GM23338 (cell line): ENCODE measurements around the gene JOSD1. TPM values are rescaled to one million over a fixed set of nuclear protein-coding genes. Genes with fewer than 3 reads are reported as not detected.

Source experiments
- ATAC-seq: fragments of 200-7000 bp; cut with Tn5 transposase; 3 replicates; pipeline ENCODE4 v1.9.1; 2020
- DNase-seq: peaks from one replicate; pipeline ENCODE4 v3.0.0-alpha.2; 2015; ENCODE audit warnings: low spot score
- H2AFZ ChIP-seq: fragments of 200-600 bp; sonication (generic); 2 replicates; pipeline ENCODE4 v1.8.0; 2016; ENCODE audit warnings: antibody characterized with exemption, mild to moderate bottlenecking, moderate library complexity
- H3F3A ChIP-seq: fragments of 200-600 bp; sonication (generic); replicated peaks from 2 replicates; pipeline ENCODE4 v1.8.0; 2017; ENCODE audit warnings: antibody characterized with exemption, mixed run types, low read depth
- H3K27ac ChIP-seq: fragments of 200-600 bp; sonication (generic); 2 replicates; pipeline ENCODE4 v1.6.1; 2016; ENCODE audit warnings: low read depth
- H3K27me3 ChIP-seq: fragments of 200-600 bp; sonication (generic); 2 replicates; pipeline ENCODE4 v1.8.0; 2016; ENCODE audit warnings: mild to moderate bottlenecking, mixed run types, moderate library complexity; ENCODE audit not compliant: insufficient read depth
- H3K36me3 ChIP-seq: fragments of 200-600 bp; sonication (generic); 2 replicates; pipeline ENCODE4 v1.8.0; 2016; ENCODE audit warnings: mild to moderate bottlenecking; ENCODE audit not compliant: insufficient read depth
- H3K4me1 ChIP-seq: fragments of 200-600 bp; sonication (generic); 2 replicates; pipeline ENCODE4 v1.8.0; 2016; ENCODE audit warnings: mild to moderate bottlenecking, moderate library complexity; ENCODE audit not compliant: insufficient read depth
- H3K4me2 ChIP-seq: fragments of 200-600 bp; sonication (generic); 2 replicates; pipeline ENCODE4 v1.7.1; 2017; ENCODE audit warnings: mixed run types
- H3K4me3 ChIP-seq: fragments of 200-600 bp; sonication (generic); 2 replicates; pipeline ENCODE4 v1.6.1; 2016; ENCODE audit warnings: mixed run types
- H3K79me2 ChIP-seq: fragments of 200-600 bp; sonication (generic); replicated peaks from 2 replicates; pipeline ENCODE4 v1.8.0; 2017; ENCODE audit warnings: mild to moderate bottlenecking; ENCODE audit not compliant: insufficient read depth
- H3K9me2 ChIP-seq: fragments of 200-600 bp; sonication (generic); 2 replicates; pipeline ENCODE4 v1.8.0; 2017; ENCODE audit not compliant: insufficient read depth
- H4K20me1 ChIP-seq: fragments of 200-600 bp; sonication (generic); replicated peaks from 2 replicates; pipeline ENCODE4 v1.8.0; 2017; ENCODE audit warnings: mild to moderate bottlenecking; ENCODE audit not compliant: insufficient read depth
- H3K27ac Mint-ChIP-seq: 2 replicates; pipeline ENCODE4 v1.8.0; 2020; ENCODE audit warnings: inconsistent platforms, mild to moderate bottlenecking, moderate library complexity, mixed read lengths
- H3K27me3 Mint-ChIP-seq: 3 replicates; pipeline ENCODE4 v1.8.0; 2022; ENCODE audit warnings: low read depth, mild to moderate bottlenecking, moderate library complexity, mixed read lengths, inconsistent platforms; ENCODE audit not compliant: insufficient read depth, poor library complexity
- H3K36me3 Mint-ChIP-seq: 3 replicates; pipeline ENCODE4 v1.8.0; 2021; ENCODE audit warnings: low read depth, mild to moderate bottlenecking, inconsistent platforms, moderate library complexity, mixed read lengths
- H3K4me1 Mint-ChIP-seq: 3 replicates; pipeline ENCODE4 v1.8.0; 2020; ENCODE audit warnings: mild to moderate bottlenecking, inconsistent platforms, mixed read lengths
- H3K4me3 Mint-ChIP-seq: 3 replicates; pipeline ENCODE4 v1.8.0; 2021; ENCODE audit warnings: moderate library complexity, mild to moderate bottlenecking, inconsistent platforms, mixed read lengths
- H3K9me3 Mint-ChIP-seq: 3 replicates; pipeline ENCODE4 v1.8.0; 2020; ENCODE audit warnings: moderate library complexity, mild to moderate bottlenecking, inconsistent platforms, mixed read lengths
- CREB1 ChIP-seq: fragments of 250-450 bp; sonication (Bioruptor Pico); IDR thresholded peaks from 2 replicates; pipeline ENCODE4 v1.5.0; 2020; ENCODE audit warnings: low read depth, mild to moderate bottlenecking, moderate library complexity
- EZH2 ChIP-seq: fragments of 200-600 bp; sonication (generic); IDR thresholded peaks from one replicate; pipeline ENCODE4 v1.8.0; 2017; ENCODE audit warnings: antibody characterized with exemption, mild to moderate bottlenecking, low read depth; ENCODE audit not compliant: unreplicated experiment
- EZH2phosphoT487 ChIP-seq: fragments of 200-600 bp; sonication (generic); IDR thresholded peaks from one replicate; pipeline ENCODE4 v1.8.1; 2018; ENCODE audit warnings: antibody characterized with exemption; ENCODE audit not compliant: unreplicated experiment
- JUNB ChIP-seq: IDR thresholded peaks from one replicate; pipeline ENCODE4 v1.6.1; 2016; ENCODE audit warnings: antibody characterized with exemption; ENCODE audit not compliant: unreplicated experiment
- NANOG ChIP-seq: IDR thresholded peaks from 2 replicates; pipeline ENCODE4 v1.6.1; 2016; ENCODE audit warnings: antibody characterized with exemption, borderline replicate concordance
- POLR2AphosphoS5 ChIP-seq: IDR thresholded peaks from 2 replicates; pipeline ENCODE4 v1.6.1; 2016; ENCODE audit warnings: antibody characterized with exemption, low read depth
- STAT1 ChIP-seq: IDR thresholded peaks from one replicate; pipeline ENCODE4 v1.6.1; 2016; ENCODE audit warnings: antibody characterized with exemption; ENCODE audit not compliant: unreplicated experiment
- ZNF114 ChIP-seq: fragments of 250-450 bp; sonication (Bioruptor Pico); IDR thresholded peaks from 2 replicates; pipeline ENCODE4 v1.5.0; 2020; ENCODE audit warnings: mild to moderate bottlenecking, moderate library complexity
- ZNF331 ChIP-seq: fragments of 250-450 bp; sonication (Bioruptor Pico); IDR thresholded peaks from 2 replicates; pipeline ENCODE4 v1.5.0; 2020; ENCODE audit warnings: low read depth, mild to moderate bottlenecking, moderate library complexity
- polyA plus RNA-seq: library from polyadenylated mRNA; unstranded; fragments of >200 nt; fragmentation: Nextera tagmentation; extraction: Ambion mirVana; gene quantifications from 2 replicates; pipeline ENCODE4 v1.2.1, GENCODE V29; 2016
- total RNA-seq: library from RNA; depleted of rRNA; stranded (reverse); fragments of >200 nt; shearing (Covaris generic); gene quantifications from 2 replicates; pipeline ENCODE4 v1.2.3, GENCODE V29; 2014
- TF ChIP-seq, protein P1 (sequence below), 2 experiments: fragments of 200-600 bp in 1 of 2; sonication (generic) in 1 of 2; conservative IDR thresholded peaks; 2 replicates each; pipeline versions ENCODE4 v1.5.1 to v1.6.1; 2016 to 2017; ENCODE audit warnings: antibody characterized with exemption in 2 of 2, low read depth in 2 of 2, mild to moderate bottlenecking in 2 of 2, moderate library complexity in 1 of 2
- TF ChIP-seq, protein P2 (sequence below): IDR thresholded peaks from 2 replicates; pipeline ENCODE4 v1.6.1; 2016; ENCODE audit warnings: antibody characterized with exemption
- TF ChIP-seq, protein P3 (sequence below): fragments of 250-450 bp; sonication (Bioruptor Pico); IDR thresholded peaks from 2 replicates; pipeline ENCODE4 v1.5.0; 2020; ENCODE audit warnings: mild to moderate bottlenecking, moderate library complexity
- TF ChIP-seq, protein P4 (sequence below): IDR thresholded peaks from one replicate; pipeline ENCODE4 v1.6.1; 2018; ENCODE audit warnings: antibody characterized with exemption; ENCODE audit not compliant: unreplicated experiment

The JOSD1 gene
- total and polyA plus RNA-seq, 2 experiments from 2014 or later = 4.6 to 19.7 TPM

DNA sequence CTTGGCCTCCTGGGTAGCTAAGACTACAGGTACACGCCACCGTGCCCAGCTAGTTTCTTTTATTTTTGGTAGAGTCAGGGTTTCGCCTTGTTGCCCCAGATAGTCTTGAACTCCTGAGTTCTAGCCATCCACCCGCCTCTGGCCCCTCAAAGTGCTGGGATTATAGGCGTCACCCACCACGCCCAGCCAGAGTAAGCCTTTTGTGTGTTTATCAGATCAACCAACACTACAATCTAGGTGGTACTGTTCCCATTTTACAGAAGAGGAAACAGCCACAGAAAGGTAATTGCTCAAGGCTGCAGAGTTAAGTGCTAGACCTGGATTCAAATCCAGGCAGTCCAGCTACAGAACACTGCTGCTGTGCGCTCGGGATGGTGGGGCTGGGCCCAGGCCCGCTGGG lies 15.8 kb downstream of the JOSD1 start:
- Mint-ChIP-seq H3K27me3 (peaks cover 12% of the 10 kb centered on the region), H3K4me3 (no peak overlapping the region), H3K36me3 (peaks cover 63% of the 10 kb centered on the region), H3K9me3 (peaks cover 22% of the 10 kb centered on the region), H3K4me1 (peaks cover 5% of the 10 kb centered on the region), H3K27ac (no peak overlapping the region)
- no peak overlapping the region for H3K4me3 ChIP-seq
- ATAC-seq = no peak
- peaks cover 10% of the 10 kb centered on the region for H4K20me1 ChIP-seq
- no peaks in the 10 kb centered on the region; the same call in 1 of the 2 replicates for H3K4me1 ChIP-seq
- H3K9me2 ChIP-seq = peaks cover 4% of the 10 kb centered on the region
- H3K4me2 ChIP-seq = no peak overlapping the region
- H3K79me2 ChIP-seq = peaks cover 11% of the 10 kb centered on the region
- H3K27me3 ChIP-seq = no peaks in the 10 kb centered on the region
- TF ChIP-seq CREB1 (CRISPR knock-in tag) = no peak
- no peak for TF ChIP-seq POLR2AphosphoS5
- TF ChIP-seq NANOG = no peak
- TF ChIP-seq, protein P1, sequence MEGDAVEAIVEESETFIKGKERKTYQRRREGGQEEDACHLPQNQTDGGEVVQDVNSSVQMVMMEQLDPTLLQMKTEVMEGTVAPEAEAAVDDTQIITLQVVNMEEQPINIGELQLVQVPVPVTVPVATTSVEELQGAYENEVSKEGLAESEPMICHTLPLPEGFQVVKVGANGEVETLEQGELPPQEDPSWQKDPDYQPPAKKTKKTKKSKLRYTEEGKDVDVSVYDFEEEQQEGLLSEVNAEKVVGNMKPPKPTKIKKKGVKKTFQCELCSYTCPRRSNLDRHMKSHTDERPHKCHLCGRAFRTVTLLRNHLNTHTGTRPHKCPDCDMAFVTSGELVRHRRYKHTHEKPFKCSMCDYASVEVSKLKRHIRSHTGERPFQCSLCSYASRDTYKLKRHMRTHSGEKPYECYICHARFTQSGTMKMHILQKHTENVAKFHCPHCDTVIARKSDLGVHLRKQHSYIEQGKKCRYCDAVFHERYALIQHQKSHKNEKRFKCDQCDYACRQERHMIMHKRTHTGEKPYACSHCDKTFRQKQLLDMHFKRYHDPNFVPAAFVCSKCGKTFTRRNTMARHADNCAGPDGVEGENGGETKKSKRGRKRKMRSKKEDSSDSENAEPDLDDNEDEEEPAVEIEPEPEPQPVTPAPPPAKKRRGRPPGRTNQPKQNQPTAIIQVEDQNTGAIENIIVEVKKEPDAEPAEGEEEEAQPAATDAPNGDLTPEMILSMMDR (conservative IDR thresholded peaks at IDR 0.05; ENCODE audit: low read depth in 2 of 2) = no peak
- TF ChIP-seq ZNF114 = no peak
- TF ChIP-seq, protein P2, sequence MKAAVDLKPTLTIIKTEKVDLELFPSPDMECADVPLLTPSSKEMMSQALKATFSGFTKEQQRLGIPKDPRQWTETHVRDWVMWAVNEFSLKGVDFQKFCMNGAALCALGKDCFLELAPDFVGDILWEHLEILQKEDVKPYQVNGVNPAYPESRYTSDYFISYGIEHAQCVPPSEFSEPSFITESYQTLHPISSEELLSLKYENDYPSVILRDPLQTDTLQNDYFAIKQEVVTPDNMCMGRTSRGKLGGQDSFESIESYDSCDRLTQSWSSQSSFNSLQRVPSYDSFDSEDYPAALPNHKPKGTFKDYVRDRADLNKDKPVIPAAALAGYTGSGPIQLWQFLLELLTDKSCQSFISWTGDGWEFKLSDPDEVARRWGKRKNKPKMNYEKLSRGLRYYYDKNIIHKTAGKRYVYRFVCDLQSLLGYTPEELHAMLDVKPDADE = no peak
- no peak for TF ChIP-seq ZNF331 (CRISPR knock-in tag)
- TF ChIP-seq JUNB = no peak
- TF ChIP-seq, protein P3, sequence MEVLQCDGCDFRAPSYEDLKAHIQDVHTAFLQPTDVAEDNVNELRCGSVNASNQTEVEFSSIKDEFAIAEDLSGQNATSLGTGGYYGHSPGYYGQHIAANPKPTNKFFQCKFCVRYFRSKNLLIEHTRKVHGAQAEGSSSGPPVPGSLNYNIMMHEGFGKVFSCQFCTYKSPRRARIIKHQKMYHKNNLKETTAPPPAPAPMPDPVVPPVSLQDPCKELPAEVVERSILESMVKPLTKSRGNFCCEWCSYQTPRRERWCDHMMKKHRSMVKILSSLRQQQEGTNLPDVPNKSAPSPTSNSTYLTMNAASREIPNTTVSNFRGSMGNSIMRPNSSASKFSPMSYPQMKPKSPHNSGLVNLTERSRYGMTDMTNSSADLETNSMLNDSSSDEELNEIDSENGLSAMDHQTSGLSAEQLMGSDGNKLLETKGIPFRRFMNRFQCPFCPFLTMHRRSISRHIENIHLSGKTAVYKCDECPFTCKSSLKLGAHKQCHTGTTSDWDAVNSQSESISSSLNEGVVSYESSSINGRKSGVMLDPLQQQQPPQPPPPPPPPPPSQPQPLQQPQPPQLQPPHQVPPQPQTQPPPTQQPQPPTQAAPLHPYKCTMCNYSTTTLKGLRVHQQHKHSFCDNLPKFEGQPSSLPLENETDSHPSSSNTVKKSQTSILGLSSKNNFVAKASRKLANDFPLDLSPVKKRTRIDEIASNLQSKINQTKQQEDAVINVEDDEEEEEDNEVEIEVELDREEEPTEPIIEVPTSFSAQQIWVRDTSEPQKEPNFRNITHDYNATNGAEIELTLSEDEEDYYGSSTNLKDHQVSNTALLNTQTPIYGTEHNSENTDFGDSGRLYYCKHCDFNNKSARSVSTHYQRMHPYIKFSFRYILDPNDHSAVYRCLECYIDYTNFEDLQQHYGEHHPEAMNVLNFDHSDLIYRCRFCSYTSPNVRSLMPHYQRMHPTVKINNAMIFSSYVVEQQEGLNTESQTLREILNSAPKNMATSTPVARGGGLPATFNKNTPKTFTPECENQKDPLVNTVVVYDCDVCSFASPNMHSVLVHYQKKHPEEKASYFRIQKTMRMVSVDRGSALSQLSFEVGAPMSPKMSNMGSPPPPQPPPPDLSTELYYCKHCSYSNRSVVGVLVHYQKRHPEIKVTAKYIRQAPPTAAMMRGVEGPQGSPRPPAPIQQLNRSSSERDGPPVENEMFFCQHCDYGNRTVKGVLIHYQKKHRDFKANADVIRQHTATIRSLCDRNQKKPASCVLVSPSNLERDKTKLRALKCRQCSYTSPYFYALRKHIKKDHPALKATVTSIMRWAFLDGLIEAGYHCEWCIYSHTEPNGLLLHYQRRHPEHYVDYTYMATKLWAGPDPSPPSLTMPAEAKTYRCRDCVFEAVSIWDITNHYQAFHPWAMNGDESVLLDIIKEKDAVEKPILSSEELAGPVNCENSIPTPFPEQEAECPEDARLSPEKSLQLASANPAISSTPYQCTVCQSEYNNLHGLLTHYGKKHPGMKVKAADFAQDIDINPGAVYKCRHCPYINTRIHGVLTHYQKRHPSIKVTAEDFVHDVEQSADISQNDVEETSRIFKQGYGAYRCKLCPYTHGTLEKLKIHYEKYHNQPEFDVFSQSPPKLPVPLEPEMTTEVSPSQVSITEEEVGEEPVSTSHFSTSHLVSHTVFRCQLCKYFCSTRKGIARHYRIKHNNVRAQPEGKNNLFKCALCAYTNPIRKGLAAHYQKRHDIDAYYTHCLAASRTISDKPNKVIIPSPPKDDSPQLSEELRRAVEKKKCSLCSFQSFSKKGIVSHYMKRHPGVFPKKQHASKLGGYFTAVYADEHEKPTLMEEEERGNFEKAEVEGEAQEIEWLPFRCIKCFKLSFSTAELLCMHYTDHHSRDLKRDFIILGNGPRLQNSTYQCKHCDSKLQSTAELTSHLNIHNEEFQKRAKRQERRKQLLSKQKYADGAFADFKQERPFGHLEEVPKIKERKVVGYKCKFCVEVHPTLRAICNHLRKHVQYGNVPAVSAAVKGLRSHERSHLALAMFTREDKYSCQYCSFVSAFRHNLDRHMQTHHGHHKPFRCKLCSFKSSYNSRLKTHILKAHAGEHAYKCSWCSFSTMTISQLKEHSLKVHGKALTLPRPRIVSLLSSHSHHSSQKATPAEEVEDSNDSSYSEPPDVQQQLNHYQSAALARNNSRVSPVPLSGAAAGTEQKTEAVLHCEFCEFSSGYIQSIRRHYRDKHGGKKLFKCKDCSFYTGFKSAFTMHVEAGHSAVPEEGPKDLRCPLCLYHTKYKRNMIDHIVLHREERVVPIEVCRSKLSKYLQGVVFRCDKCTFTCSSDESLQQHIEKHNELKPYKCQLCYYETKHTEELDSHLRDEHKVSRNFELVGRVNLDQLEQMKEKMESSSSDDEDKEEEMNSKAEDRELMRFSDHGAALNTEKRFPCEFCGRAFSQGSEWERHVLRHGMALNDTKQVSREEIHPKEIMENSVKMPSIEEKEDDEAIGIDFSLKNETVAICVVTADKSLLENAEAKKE (CRISPR knock-in tag) = no peak
- TF ChIP-seq EZH2phosphoT487 = no peak
- no peak for TF ChIP-seq EZH2
- TF ChIP-seq STAT1 = no peak
- TF ChIP-seq, protein P4, sequence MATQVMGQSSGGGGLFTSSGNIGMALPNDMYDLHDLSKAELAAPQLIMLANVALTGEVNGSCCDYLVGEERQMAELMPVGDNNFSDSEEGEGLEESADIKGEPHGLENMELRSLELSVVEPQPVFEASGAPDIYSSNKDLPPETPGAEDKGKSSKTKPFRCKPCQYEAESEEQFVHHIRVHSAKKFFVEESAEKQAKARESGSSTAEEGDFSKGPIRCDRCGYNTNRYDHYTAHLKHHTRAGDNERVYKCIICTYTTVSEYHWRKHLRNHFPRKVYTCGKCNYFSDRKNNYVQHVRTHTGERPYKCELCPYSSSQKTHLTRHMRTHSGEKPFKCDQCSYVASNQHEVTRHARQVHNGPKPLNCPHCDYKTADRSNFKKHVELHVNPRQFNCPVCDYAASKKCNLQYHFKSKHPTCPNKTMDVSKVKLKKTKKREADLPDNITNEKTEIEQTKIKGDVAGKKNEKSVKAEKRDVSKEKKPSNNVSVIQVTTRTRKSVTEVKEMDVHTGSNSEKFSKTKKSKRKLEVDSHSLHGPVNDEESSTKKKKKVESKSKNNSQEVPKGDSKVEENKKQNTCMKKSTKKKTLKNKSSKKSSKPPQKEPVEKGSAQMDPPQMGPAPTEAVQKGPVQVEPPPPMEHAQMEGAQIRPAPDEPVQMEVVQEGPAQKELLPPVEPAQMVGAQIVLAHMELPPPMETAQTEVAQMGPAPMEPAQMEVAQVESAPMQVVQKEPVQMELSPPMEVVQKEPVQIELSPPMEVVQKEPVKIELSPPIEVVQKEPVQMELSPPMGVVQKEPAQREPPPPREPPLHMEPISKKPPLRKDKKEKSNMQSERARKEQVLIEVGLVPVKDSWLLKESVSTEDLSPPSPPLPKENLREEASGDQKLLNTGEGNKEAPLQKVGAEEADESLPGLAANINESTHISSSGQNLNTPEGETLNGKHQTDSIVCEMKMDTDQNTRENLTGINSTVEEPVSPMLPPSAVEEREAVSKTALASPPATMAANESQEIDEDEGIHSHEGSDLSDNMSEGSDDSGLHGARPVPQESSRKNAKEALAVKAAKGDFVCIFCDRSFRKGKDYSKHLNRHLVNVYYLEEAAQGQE = no peak
- DNase-seq = no peak
- H3F3A ChIP-seq = peaks cover 13% of the 10 kb centered on the region; the same call in 1 of the 2 replicates
- no peak overlapping the region for H2AFZ ChIP-seq
- H3K27ac ChIP-seq = no peak overlapping the region
- H3K36me3 ChIP-seq = peaks cover 25% of the 10 kb centered on the region; the same call in 1 of the 2 replicates
